GM12874 (cell line): ENCODE results near the gene HSPA4L.

Experiments used
- TF ChIP-seq, protein P1 (sequence below): IDR thresholded peaks from 2 replicates; pipeline ENCODE4 v1.5.1; 2011; ENCODE audit warnings: low read depth, mild to moderate bottlenecking, control low read depth, low read length, moderate library complexity; ENCODE audit not compliant: insufficient read depth

HSPA4L gene

DNA sequence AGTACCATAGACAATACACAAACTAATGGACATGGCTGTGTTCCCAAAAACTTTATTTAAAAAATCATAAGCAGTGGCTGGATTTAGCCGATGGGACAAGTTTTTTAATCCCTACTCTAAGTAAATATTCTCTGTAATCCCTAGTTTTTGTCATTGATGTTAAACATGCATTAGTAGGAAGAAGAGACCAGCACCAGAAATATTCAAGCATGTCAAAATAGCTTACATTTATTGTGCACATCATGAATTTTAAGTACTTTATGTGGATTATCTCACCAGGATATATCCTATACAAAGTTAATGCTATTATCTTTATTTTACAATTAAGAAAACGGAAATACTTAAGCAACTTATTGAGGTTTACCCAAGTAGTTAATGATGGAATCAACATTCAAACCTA lies 46.0 kb downstream of the HSPA4L start:
- TF ChIP-seq, protein P1, sequence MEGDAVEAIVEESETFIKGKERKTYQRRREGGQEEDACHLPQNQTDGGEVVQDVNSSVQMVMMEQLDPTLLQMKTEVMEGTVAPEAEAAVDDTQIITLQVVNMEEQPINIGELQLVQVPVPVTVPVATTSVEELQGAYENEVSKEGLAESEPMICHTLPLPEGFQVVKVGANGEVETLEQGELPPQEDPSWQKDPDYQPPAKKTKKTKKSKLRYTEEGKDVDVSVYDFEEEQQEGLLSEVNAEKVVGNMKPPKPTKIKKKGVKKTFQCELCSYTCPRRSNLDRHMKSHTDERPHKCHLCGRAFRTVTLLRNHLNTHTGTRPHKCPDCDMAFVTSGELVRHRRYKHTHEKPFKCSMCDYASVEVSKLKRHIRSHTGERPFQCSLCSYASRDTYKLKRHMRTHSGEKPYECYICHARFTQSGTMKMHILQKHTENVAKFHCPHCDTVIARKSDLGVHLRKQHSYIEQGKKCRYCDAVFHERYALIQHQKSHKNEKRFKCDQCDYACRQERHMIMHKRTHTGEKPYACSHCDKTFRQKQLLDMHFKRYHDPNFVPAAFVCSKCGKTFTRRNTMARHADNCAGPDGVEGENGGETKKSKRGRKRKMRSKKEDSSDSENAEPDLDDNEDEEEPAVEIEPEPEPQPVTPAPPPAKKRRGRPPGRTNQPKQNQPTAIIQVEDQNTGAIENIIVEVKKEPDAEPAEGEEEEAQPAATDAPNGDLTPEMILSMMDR: no peak

DNA sequence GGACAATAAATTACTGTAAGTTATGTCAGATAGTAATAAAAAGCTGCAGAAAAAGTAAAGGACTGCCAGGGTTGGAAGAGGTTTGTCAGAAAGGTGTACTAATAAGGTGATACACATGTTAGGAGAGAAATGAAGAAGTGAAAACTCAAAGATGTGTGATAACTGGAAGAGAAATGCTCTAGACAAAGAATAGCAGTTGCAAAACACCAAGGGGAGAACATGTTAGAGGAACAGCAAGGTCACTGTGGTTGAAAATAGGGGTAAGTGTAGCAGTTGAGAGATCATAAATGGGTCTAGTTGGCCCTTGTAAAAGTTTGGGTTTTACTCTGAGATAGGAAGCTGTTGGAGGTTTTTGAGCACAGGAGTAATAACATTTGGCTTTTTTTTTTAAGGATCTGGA lies 46.9 kb downstream of the HSPA4L start:
- TF ChIP-seq, protein P1: no peak

DNA sequence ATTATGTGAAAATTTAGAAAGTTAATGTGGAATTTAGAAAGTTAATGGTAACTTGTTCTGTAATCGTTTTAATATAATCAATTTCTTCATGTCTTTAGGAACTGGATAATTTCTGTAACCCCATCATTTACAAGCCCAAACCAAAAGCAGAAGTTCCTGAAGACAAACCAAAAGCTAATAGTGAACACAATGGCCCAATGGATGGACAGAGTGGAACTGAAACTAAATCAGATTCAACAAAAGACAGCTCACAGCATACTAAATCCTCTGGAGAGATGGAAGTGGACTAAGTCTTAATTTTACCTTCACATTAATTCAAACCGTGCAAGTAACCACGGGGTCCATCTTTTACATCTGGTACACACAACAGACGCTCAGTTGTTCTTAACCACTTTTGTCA lies 50.5 kb downstream of the HSPA4L start:
- TF ChIP-seq, protein P1: no peak

DNA sequence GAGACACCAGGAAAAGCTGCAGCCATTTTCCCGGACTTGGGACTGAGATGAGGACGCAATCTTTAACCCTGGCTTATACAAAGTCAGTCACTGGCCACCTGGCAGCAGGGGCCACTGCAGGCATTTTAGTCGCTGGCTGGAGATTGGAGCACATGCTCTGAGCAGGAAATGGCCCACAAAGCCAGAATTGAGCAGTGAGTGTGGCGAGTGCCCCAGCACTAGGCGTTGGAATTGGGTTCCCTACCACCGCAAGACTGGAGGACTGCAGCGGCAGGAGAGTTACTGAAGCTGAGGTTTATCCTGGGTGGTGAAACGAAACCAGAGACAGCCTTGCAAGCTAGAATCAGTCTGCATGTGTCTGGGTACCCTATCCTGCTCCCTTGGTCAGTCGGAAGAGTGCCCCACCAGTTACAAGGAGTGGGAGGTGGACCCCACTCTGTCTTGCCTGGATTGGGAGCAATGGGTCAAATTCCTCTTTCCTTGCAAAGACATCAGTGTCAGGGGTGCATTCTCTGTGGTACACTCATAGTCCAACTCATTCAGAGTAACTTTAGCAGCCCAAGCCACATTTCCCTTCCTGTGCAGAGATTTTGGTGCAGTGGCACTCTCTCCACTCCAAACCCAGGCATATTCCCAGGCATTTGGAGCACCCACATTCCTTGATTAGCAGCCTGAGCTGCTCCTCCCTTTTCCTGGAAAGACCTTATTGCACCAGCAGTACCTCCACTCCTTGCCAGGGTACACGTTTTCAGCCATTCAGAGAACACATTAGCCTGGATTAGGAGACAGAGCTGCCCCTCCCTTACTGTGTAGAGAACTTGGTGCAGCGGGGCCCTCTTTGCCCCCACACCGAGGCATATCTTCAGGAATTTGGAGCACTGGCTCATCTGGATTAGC lies 61.8 kb downstream of the HSPA4L start:
- TF ChIP-seq, protein P1: no peak

DNA sequence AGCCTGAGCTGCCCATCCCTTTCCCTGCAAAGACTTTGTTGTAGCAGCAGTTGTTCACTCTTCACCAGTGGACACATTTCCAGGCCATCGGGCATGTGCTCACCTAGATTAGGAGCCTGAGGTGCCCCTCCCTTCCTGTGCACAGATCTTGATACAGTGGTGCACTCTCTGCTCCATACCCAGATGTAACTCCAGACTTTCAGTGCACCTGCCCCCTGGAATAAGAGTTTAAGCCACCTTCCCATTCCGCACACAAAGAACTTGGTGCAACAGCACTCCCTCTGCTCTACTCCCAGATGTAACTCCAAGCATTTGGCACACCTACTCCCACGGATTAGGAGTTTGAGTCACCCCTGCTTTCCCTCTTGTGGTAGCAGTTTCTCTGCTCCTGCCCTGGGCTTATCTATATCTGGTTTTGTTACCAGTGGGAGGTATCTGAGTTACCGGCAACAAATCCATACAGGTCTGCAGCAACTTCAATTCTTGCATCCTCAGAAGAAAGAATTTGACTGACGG lies 62.5 kb downstream of the HSPA4L start:
- TF ChIP-seq, protein P1: no peak

DNA sequence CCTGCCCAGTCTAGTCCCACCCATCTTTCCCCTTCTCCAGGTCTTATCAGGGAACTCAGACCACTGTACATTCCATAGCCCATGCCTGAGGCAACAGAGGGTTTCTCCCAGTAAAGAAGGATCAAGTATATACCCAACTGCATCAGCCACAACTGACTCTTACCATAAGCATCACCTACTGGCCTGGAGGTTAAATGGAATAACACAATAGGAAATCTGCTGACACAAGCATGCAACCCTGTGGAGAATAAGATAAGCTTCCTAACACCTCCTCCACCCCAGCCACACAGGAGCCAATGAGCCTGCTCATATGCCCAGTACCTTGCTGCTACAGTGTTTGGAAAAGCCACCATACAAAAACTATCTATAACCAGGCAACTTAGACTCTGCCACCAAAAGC lies 63.9 kb downstream of the HSPA4L start:
- TF ChIP-seq, protein P1: no peak

DNA sequence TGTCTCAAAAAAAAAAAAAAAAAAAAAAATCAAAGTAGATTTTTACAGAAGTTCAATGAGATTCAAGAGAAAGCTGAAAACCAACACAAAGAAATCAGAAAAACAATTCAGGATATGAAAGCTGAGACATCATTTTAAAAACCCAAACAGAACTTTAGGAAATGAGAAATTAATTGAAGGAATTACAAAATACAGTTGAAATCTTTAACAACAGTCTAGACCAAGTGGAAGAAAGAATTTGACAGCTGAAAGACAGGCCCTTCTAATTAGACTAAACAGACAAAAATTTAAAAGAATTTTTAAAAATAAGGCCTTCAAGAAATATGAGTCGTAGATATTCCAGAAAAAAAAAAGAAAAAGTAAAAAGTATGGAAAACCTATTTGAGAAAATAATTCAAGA lies 64.6 kb downstream of the HSPA4L start:
- TF ChIP-seq, protein P1: no peak
